Neuron (in vitro differentiated cells): ENCODE results near the gene VSX1.

Experiments used
- H2AFZ ChIP-seq: one replicate; pipeline ENCODE4 v1.6.1; 2013; ENCODE audit warnings: low read depth, mild to moderate bottlenecking, inconsistent platforms, low read length, moderate library complexity
- H3K27me3 ChIP-seq: one replicate; pipeline ENCODE4 v1.6.1; 2013; ENCODE audit warnings: low read length; ENCODE audit not compliant: insufficient read depth
- H3K36me3 ChIP-seq: one replicate; pipeline ENCODE4 v1.6.1; 2013; ENCODE audit warnings: low read length; ENCODE audit not compliant: insufficient read depth
- H3K4me1 ChIP-seq: one replicate; pipeline ENCODE4 v1.6.1; 2013; ENCODE audit warnings: low read length; ENCODE audit not compliant: insufficient read depth
- H3K4me3 ChIP-seq: 2 replicates; pipeline ENCODE4 v1.5.1; 2013; ENCODE audit warnings: mild to moderate bottlenecking, low read length, moderate library complexity
- H3K9me3 ChIP-seq: one replicate; pipeline ENCODE4 v1.6.1; 2013; ENCODE audit warnings: low read length

Gene VSX1

GRCh38 chr20:25058847-25059810 is 22.8 kb downstream of the VSX1 start:
- peaks cover 14% of the 10 kb centered on the region for H3K4me1 ChIP-seq
- H3K36me3 ChIP-seq = no peaks in the 10 kb centered on the region
- no peak overlapping the region for H2AFZ ChIP-seq
- no peaks in the 10 kb centered on the region for H3K9me3 ChIP-seq
- H3K27me3 ChIP-seq = peaks cover 79% of the 10 kb centered on the region
- no peak overlapping the region for H3K4me3 ChIP-seq

- Histone ChIP-seq H2AFZ (peak within 1 kb of the TSS; percentile 31), H3K36me3 (no peaks in the 10 kb centered on the region), H3K4me3 (peak within 1 kb of the TSS; percentile 46), H3K9me3 (no peaks in the 10 kb centered on the region), H3K4me1 (peaks cover 22% of the 10 kb centered on the region), H3K27me3 (peaks cover 77% of the 10 kb centered on the region)
These were observed 23.7 kb downstream of the VSX1 start, which contains the start of gene ACSS1 for GRCh38 chr20:25058051-25058846. Gene ACSS1, minus strand, starts transcription at chr20:25058139. Its CDS starts 37 bp downstream, at chr20:25058102.

- Histone ChIP-seq H3K9me3 (no peaks in the 10 kb centered on the region), H3K4me3 (peak overlapping the region; percentile 46), H3K4me1 (peaks cover 22% of the 10 kb centered on the region), H3K36me3 (no peaks in the 10 kb centered on the region), H3K27me3 (peaks cover 71% of the 10 kb centered on the region), H2AFZ (peak overlapping the region; percentile 31)
These were observed 24.5 kb downstream of the VSX1 start for GRCh38 chr20:25057234-25058050.

DNA sequence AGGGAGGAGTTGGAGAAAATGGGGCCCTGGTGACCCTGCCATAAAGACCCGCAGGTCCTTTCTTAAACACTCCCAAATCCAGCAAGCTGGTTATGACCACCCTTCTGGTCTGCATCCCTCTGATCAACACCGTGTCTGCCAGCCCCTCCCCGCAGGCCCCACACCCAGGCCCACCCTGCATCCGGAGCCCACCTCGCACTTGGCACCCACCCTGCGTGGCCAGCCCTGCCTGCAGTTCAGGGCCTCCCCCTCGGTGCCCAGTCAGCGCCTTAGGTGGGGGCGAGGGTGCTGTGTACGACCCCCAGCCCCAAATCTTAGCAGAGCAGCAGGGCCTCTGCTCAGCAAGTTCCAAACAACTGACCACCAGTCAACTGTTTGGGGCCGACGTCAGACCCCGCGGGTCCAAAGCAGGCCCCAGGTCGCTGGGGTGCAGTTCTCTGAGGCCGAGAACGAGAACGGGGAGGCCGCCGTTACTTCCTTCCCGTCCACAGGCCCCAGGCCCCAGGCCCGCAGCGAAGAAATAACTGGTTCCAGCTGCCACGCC is 25.2 kb downstream of the VSX1 start:
- Histone ChIP-seq H3K9me3 (no peaks in the 10 kb centered on the region), H3K36me3 (no peaks in the 10 kb centered on the region), H3K4me1 (peaks cover 22% of the 10 kb centered on the region), H3K27me3 (peaks cover 66% of the 10 kb centered on the region), H3K4me3 (peak overlapping the region; percentile 46), H2AFZ (peak overlapping the region; percentile 31)

- H2AFZ ChIP-seq = no peak overlapping the region
- H3K36me3 ChIP-seq = no peaks in the 10 kb centered on the region
- no peaks in the 10 kb centered on the region for H3K9me3 ChIP-seq
- H3K4me1 ChIP-seq = peaks cover 22% of the 10 kb centered on the region
- H3K4me3 ChIP-seq = no peak overlapping the region
- peaks cover 65% of the 10 kb centered on the region for H3K27me3 ChIP-seq
These were observed 26.0 kb downstream of the VSX1 start for GRCh38 chr20:25055711-25056495.

- Histone ChIP-seq H3K4me3 (no peak overlapping the region), H3K9me3 (no peaks in the 10 kb centered on the region), H3K27me3 (peaks cover 63% of the 10 kb centered on the region), H3K36me3 (no peaks in the 10 kb centered on the region), H3K4me1 (peaks cover 22% of the 10 kb centered on the region), H2AFZ (no peak overlapping the region)
These were observed 26.8 kb downstream of the VSX1 start for GRCh38 chr20:25054995-25055629.

- Histone ChIP-seq H2AFZ (no peak overlapping the region), H3K36me3 (no peaks in the 10 kb centered on the region), H3K9me3 (no peaks in the 10 kb centered on the region), H3K27me3 (peaks cover 55% of the 10 kb centered on the region), H3K4me3 (no peak overlapping the region), H3K4me1 (peaks cover 22% of the 10 kb centered on the region)
These were observed 27.7 kb downstream of the VSX1 start for GRCh38 chr20:25054096-25054820.

DNA sequence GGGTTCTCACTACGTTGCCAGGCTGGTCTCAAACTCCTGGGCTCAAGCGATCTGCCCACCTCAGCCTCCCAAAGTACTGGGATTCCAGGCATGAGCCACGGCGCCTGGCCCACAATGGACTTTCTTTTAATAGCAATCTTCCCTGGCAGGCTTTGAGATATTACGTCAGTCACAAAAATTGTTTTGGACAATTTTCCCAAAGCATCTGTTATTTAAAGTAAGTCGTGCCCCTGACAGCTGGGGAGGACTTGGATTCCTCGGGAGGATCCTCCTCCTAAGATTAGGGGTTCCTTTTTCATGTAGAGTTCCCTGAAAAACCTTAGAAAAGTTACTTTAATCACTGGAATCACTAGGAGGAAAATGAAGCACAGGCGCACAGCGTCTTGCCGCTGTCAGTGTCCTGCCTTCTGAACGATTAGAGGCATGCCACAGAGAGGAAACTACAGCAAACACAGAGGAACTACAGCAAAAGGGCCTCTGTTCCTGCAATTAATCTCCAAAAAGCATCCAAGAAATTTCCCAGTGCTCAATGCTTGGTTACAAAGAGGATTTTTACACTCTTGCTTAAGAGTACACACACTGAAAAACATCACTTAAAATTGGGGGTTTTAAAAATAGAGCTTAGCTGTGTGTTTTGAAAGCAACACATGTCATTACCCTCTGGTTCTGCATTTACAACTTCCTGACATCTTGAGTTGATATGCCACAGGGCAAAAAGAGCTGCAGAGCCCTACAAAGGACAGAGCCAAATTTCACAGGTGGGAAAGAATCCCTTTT is 28.5 kb downstream of the VSX1 start:
- no peak overlapping the region for H3K4me3 ChIP-seq
- H3K27me3 ChIP-seq = peaks cover 49% of the 10 kb centered on the region
- H3K36me3 ChIP-seq = no peaks in the 10 kb centered on the region
- H3K9me3 ChIP-seq = no peaks in the 10 kb centered on the region
- peaks cover 19% of the 10 kb centered on the region for H3K4me1 ChIP-seq
- no peak overlapping the region for H2AFZ ChIP-seq

DNA sequence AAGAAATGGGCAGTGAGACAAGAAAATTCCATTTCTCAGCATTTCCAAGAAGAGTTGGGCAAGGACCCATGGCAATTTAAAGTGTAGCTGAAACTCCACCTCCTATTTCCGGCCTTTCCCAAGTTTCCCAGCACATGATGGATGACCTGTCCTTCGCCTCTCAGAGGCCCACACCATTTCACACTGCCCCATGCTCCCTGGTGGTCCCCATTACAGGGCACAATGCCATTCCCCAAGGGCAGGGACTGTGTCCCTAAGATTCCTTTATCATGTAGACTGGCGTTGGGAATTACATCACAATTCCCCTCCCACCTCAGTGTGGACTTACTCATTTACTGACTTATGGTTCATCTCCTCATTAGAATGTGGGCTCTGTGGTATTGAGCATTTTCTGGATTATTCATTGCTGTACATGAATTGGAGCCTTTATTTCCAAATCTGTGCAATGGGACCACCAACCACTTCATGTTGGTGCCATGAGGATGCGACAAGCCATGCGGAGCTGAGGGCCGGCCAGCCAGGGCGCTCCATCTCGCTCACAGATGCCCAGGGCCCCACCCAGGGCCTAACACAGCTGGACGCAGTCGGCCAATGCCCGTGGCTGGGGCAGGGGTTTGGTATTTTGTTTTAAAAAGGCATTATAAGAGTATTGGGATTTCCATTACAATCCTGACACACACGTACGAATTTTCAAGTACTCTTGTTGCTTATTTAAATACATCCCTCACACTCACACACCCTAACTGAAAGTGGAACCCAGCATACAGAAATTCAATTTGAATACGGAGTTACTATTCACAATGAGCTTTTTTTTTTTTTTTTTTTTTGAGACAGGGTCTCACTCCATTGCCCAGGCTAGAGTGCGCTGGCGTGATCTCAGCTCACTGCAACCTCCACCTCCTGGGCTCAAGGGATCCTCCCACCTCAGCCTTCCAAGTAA is 29.4 kb downstream of the VSX1 start:
- Histone ChIP-seq H3K36me3 (no peaks in the 10 kb centered on the region), H3K4me3 (no peak overlapping the region), H3K27me3 (peaks cover 43% of the 10 kb centered on the region), H3K9me3 (no peaks in the 10 kb centered on the region), H3K4me1 (peaks cover 17% of the 10 kb centered on the region), H2AFZ (no peak overlapping the region)
